Right renal pelvis (tissue), 4 donors: ENCODE results near the gene CORO2B. TPM values are rescaled to one million over a fixed set of nuclear protein-coding genes. Genes with fewer than 3 reads are reported as not detected.

Experiments used
- DNase-seq, 4 donors: peaks; one replicate each; pipeline ENCODE4 v3.0.0-alpha.2; 2013; ENCODE audit warnings: low read depth in 4 of 4, low spot score in 3 of 4, missing footprints in 1 of 4
- polyA plus RNA-seq, 4 donors: library from polyadenylated mRNA; unstranded; fragments of 120-200 nt; gene quantifications; one replicate each; pipeline ENCODE4 v1.2.1, GENCODE V29; 2013; ENCODE audit not compliant: insufficient read length in 4 of 4

CORO2B gene
- polyA plus RNA-seq, 4 donors, result 22.1 to 27.9 (median 25.6) TPM

DNA sequence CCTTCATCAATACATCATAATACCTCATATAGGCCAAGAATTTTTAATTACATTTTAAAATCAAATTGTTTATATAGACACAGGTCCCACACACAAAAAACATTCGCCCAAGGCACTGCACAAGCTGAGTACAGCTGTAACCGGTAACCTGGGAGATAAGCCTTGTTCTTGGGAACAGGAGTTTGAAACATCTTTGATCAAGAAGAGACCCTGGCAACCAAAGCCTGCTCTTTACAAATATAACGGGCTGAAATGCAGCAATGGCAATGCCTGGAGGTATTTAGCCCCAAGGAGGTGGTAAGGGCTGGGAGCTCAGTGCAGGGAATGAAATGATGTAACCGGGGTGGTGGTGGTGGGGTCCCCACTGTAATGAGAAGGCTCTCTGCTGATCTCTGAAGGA is 7.2 kb upstream of the CORO2B start:
- no peak for DNase-seq

DNA sequence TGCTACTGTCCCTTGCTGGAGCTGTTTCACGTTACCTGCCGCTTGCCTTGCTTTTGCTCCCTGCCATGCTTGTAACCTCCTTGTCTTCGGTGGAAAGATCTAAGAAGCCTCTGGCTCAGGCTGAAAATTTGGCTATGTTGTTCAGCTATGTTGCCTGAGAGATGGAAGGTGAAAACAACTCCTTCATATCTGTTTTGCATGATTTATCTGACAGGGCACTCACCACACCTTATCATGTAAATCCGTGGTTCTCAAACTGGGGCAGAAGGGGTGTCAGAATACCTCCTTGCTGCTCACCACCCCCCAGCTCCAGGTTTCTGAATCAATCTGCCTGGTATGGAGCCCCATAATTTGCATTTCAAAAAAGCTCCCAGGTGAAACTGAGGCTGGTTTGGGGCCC is 6.5 kb upstream of the CORO2B start:
- DNase-seq, result no peak

DNA sequence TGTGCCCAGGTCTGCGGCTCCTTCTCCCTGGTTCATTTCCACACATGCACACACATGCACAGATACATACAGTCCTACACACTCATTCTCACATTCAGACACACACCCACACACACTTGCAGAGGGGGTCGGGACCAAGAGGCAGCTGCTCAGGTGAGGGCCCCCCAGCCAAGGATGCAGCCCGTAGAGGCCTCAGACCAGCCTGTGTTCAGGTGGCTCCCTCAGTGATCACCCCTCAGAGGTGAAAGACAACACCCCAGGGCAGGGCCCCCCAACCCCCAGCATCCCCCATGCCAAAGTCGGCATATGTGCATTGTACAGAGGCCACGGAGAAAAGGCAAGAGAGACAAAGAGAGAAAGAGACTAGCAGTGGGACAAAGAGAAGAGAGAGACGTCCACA is 5.9 kb upstream of the CORO2B start:
- DNase-seq, result no peak

DNA sequence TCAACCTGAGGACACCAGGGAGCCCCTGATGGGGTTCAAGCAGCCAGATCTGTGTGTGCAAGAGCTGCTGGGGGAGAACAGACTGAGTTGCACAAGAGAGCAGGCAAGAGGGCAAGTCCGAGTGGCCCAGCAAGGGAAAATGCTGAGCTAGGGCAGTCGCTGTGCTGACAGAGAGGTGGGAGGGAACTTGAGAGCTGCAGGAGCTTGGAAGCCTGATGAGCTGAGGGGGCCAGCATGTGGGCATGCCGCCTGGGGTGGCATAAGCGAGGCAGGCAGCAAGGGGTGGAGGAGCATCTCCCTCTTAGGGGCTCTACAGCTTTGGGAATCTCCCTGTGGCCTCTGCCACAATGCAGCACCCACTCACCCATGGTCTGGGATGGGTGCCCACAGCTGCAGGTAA is 4.7 kb upstream of the CORO2B start:
- DNase-seq, result no peak

DNA sequence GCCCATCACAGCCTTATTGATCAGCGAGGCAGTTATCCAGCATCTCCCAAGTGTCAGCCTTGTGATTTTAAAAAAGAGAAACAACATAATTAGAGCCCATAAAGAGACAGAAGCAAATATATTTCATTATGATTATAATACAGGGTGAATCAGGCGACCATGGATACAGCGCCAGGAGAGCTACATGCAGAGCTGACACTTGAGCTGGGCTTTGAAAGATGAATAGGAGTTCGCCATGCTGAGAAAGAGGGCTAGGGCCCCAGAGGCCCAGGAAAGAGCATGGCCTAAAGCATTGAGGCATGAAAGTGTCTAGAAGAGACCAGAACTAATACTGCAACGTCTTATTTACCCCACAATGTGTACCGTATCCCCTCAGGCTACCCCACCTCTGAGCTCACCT is 4.2 kb upstream of the CORO2B start:
- DNase-seq, result no peak

DNA sequence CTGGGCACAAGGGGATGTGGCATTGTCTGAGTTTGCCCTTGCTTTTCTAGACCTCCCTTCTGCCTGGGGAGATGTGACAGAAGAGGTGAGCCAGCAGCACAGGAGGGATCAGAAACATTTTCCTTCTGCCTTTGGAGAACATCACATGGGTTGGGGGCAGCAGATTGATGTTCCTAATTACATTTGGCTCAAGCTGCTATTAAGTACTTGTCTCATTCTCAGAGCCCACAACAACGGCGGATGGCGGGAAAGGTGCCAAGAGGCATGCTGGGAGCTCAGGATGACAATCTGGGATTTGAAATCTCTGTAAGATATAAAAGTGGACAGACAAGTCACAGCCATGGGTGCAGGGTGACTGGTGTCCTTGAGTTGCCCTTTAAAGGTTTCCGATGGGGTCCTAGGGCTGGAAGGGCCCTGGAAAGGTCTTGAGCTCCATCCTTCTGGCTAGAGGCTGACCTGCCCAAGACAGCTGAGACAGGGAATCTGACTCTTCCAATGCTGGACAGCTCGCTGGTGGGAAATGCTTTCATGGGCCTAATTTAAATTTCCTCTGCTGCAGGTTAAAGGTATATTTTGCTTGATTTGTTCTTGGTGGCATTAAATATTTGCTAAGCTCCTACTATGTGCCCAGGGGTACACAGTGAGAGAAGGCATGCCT is 2.4 kb upstream of the CORO2B start:
- DNase-seq, result no peak

DNA sequence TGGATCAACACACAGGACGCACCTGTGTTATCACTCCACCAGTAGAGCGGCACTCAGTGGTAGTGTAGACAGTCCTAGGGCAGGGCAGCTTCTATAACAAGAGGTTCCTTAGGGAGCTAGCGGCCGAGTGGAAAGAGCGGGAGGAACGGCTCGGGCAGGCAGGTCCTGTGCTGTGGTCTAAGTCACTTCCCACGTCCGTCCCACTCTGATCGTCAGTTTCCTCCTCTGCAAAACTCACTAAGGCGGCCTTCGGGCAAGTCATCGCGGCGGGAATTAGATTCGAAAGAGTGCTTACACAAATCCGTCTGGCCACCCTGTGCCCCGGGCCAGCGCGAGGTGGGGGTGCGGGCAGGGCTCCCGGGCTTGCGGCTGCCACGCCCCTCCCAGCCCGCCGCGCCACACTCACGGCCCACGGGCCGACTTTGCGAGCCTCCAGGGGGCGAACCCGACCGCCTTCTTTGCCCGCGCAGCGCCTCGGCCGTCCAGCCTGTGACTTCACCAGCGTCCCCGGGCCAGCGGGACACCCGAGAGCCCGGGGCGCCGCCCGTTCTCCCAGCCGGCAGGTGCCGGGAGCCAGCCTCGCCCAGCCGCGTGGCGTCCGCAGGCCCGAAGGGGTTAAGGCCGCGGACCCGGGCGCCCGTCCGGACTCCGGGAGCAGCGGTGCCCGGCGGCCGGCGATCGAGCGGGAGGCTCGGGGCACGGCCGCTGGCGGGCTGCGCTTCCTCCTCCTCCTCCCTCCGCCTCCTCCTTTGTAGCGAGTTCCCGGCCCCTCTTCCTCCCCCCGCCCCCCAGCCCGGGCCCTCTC is 416 bp upstream of the CORO2B start:
- DNase-seq, result no peak

DNA sequence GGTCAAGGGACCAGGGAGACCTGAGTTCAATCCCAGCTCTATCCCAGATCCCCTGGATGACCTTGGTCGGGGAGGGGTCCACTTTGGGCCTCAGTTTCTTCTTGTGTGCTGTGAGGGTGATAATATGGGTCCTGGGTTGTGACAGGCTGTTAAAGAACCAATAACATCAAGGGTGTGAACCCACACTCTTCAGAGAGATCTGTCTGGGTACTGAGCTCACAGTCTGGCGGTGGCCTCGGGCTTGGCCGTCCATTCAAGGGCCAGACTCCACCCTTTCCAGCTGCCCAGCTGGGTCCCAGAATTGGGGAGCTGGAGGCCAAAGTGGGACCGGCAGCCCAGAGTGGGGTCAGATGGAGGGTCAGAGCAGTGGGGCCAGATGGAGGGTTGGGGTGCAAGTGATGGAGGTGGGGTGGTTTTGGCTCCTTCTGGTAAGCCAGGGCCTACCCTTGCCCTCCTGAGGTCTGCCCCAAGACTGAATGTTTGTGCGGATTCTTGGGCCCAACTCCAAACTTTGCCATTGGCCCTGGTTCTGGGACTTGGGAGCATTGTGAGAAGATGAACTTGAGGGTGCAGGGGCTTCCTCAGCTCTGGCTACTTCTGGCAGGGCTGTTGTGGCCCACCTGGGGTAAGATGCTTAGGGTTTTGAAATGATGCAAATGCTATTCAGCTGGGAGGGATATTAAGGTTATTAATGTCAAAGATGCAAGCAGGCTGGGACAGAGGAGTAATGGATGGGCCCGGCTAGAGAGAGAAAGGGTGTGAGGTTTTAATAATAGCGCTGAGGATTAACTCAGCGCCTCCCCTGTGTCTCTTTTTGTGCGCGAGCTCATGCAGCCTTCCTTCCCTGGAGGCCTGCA is 1.5 kb downstream of the CORO2B start:
- no peak for DNase-seq

DNA sequence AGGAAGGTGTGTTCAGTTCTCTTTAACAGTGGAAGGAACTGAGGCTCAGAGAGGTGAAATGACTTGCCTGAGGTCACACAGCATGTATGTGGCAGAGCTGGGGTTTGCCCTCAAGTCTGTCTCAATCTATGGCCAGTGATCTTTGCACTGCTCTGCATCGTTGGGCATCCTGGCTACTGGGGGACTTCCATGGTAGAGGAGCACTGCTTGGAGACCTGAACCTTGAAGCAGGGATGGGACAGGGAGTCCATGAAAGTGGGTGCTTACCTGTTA is 2.0 kb downstream of the CORO2B start:
- DNase-seq, result no peak

DNA sequence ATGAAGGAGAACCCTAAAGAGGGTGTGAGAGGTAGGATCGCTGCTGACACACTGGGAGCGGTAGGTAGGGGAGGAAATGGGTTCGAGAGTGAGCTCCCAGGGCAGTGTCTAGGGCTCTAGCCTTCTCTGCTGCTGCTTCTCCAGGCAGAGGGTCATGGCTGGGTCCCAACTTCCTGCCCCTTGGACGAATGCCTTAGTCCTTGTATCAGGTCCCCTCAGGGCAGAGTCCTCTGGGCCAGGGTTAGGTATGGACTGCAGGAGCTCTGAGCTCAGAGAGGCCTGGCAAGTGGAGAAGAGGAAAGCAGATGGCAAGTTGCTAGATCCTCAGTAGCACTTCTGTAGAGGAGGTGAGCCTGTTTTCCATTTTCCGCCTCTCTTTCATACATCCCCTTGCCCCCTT is 2.9 kb downstream of the CORO2B start:
- no peak for DNase-seq

GRCh38 chr15:68582236-68582635 is 3.4 kb downstream of the CORO2B start:
- no peak for DNase-seq

- no peak for DNase-seq
Measured at GRCh38 chr15:68582864-68583263, 4.1 kb downstream of the CORO2B start.

DNA sequence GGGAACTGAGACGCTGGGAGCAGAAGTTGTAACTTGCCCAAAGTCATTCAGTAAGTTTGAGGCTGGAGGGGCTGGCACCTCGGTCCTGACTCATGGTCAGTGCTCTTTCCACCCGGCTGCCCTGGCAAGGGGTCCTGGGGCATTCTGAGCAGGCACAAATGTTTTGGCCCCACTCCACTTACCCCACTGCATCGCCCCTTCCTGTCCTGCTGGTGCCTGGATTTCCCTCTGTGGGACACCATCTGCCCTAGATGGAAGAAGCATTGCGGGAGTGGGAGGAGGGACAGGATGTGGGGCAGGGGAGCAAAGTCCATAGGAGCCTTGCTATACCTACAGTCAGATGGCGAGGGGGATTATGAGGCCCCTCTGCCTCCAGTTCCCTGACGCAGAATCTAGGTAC is 4.5 kb downstream of the CORO2B start:
- no peak for DNase-seq

DNA sequence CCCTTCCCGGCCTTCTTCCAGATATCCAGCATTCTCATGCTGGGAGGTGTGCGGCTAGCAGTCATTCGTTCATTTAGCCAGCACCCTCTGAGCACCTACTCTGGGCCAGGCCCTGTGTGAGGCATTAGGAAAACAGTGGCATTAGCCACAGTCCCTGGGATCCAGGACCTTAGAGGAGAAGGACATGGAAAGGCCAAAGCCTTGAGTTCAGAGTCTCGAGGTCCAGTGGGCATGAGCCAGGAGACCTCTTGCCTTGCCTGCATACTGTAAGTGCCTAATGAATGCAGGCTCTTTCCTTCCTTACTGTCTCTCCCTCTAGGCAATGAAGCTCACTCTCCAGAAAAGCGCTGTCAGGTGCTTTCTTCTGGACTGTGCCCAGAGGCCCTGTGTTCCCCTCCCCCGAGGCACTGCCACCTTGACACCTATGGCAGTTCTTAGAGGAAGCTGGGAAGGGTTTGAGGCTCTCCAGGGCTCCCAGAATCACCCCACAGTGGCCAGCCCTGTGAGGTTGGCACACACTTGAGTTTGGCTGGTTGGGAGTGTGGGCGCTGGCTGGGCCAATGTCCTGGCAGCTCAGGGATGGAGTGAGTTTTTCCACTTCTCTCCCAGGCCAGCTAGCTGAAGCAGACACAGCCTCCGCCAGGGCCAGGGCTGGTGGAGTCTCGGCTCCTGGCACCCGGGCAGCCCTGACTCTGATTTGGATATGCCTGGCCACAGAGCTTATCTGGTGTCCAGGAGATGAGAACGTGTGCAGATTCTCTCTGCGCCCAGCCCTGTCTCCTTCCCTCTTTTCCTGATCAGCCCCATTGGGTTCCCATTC is 5.4 kb downstream of the CORO2B start:
- no peak for DNase-seq

DNA sequence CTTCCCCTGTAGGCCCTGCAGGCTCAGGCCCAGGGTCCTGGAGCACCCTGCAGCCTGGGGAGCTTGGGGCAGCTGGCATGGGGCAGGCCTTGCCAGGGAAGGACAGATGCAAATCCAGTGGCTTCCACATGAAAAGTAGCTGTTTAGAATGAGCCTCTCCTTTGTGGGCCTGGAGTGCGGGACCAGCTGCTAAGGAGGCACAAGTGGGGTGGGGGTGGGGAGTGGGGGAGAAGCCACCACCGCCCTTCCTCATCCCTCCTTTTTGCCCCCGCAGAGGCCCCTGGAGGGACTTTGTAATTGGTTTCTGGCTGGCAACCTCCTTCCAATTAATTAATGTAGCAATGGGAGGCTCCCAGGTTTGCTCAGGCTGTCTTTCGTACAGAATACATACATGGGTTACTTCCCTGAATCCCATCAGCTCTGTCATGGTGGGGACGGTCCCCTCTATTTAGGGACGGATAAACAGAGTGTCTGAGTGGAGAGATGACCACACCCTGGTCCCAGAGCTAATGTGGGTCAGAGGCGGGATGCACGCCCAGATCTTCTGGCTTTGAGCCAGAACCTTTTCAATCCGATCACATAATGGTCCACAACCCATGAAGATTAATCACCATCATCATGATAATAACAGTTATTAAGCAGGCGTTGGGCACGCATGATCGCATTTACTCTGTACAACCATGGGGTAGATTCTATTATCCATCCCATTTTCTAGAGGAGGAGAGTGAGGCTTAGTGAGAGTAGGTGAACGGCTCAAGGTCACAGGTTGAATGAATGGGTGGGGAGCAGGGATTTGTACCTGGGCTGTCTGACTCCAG is 6.2 kb downstream of the CORO2B start:
- DNase-seq, result no peak

DNA sequence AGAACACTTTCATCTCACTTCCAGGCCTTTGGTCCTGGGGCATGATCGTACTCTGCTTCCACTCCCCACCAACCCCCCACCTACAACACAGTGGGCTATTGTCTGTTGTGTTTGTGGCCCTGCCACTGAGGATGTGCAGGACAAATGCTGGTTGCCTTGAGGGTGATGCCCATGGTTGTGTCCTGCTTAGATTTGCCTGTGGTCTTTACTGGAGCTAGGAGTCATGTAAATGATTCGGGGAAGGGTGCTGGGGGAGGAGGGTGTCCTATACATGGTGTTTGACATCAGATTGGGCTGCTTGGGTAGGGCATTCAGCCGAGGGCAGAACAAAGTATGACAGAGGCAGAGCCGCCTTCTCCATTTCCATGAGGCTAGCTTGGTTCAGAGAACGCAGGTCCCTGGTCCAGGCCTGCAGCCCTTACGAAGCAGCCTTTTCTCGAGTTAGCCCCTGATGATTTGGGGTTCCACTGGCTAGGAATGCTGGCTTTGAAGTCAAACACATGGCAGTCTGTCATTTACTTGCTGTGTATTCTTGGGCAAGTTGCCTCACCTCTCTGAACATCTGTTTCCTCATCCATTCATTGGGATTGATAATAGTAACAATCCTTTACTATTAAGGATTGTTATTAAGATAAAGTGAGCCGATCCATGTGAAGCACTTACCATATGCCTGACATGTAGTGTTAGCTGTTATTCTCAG is 6.9 kb downstream of the CORO2B start:
- DNase-seq, result no peak

DNA sequence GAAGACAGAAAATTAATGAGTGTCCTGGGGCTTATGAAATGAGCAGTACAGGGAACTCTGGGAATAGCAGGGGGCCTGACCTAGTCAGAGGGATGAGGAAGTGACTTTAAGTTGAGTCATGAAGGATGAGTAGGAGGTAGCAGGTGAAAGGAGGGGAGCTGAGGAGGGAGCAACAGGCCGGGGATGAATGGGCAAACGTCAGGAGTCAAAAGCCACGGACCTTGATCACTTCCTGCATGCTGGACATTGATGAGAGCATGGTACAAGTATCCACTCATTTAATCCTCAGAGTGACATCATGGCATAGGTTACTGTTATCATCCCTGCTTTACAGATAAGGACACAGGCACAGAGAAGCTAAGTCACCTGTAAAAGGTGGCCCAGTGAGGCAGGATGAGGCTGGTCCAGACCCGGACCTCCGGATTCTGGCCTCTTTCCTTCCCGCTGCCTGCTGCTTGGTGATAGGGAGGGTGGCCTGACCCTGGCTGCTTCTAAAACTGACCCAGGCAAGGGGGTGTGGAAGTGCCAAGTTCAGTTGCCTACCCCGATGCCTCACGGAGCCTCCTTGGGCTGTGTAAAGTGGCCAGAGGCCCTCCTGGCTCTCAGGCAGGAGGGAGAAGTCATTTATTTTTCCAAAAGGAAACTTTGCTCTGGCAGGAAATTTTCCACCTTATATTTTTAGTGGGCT is 7.6 kb downstream of the CORO2B start:
- no peak for DNase-seq

DNA sequence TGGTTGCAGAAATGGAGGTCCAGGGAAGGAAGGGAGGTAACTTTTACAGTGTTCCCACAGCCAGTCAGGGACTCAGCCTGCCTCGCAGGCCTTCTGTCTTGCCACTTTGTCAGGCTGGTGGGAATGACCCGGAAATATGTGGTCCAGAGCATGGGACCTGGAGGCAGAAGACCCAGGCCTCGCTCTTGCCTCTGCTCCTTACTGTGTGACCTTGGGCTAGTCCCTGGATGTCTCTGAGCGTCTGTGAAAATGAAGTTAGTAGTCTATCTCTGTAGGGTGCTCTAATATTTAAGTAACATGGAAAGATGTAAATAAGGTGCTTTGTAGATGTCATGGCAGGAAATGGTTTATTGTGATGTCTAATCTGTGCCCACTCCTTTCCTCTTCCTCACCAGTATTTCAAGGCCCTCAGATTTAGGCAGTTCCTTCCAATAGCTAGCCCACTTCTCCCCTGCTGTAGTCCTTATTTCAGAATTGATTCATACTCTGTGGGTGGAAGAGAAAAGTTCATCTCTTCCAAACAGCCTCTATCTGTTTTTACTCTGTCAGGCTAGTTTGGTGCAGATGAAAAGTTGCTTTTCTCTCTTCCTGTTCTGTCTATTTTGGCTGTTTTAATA is 9.1 kb downstream of the CORO2B start:
- DNase-seq, result no peak
